WTC11 (cell line): ENCODE results near the gene KLHL29. TPM values are rescaled to one million over a fixed set of nuclear protein-coding genes. Genes with fewer than 3 reads are reported as not detected.

Source experiments
- ATAC-seq: fragments of 200-7000 bp; cut with Tn5 transposase; 2 replicates; pipeline ENCODE4 v1.10.0; 2021; ENCODE audit warnings: mild to moderate bottlenecking, moderate library complexity
- CTCF ChIA-PET: fragments of 300-600 bp; sonication (Branson Sonifier 250); formaldehyde crosslinking; loops from one replicate; lab custom pipeline; 2021; ENCODE audit warnings: antibody characterized with exemption; lab: Charles Lee
- POLR2A ChIA-PET: fragments of 350-600 bp; sonication (Branson Sonifier 250); formaldehyde crosslinking; loops from one replicate; lab custom pipeline; 2021; ENCODE audit warnings: antibody characterized with exemption; lab: Charles Lee
- DNase-seq: peaks from one replicate; pipeline ENCODE4 v3.0.0; 2021; ENCODE audit warnings: low spot score
- H3K27ac Mint-ChIP-seq: 2 replicates; pipeline ENCODE4 v1.8.0; 2021; ENCODE audit warnings: mixed read lengths
- H3K27me3 Mint-ChIP-seq: 2 replicates; pipeline ENCODE4 v1.8.0; 2021; ENCODE audit warnings: low read depth, mild to moderate bottlenecking, moderate library complexity, mixed read lengths
- H3K36me3 Mint-ChIP-seq: 2 replicates; pipeline ENCODE4 v1.8.0; 2021; ENCODE audit warnings: mixed read lengths
- H3K4me1 Mint-ChIP-seq: 2 replicates; pipeline ENCODE4 v1.8.0; 2022; ENCODE audit warnings: mixed read lengths
- H3K4me3 Mint-ChIP-seq: 2 replicates; pipeline ENCODE4 v1.8.0; 2021; ENCODE audit warnings: mild to moderate bottlenecking, moderate library complexity, mixed read lengths
- H3K9me3 Mint-ChIP-seq: 2 replicates; pipeline ENCODE4 v1.8.0; 2021; ENCODE audit warnings: mixed read lengths
- E2F1 ChIP-seq: sonication (generic); formaldehyde crosslinking; IDR thresholded peaks from 2 replicates; pipeline ENCODE4 v1.8.0; 2022; ENCODE audit warnings: mild to moderate bottlenecking, missing genetic modification reagents
- E2F5 ChIP-seq: sonication (generic); formaldehyde crosslinking; IDR thresholded peaks from 2 replicates; pipeline ENCODE4 v1.8.1; 2022; ENCODE audit warnings: mild to moderate bottlenecking, moderate library complexity, missing genetic modification reagents
- ELF4 ChIP-seq: sonication (generic); formaldehyde crosslinking; IDR thresholded peaks from 2 replicates; pipeline ENCODE4 v1.8.1; 2022; ENCODE audit warnings: low read depth, mild to moderate bottlenecking, moderate library complexity, missing genetic modification reagents
- ETV6 ChIP-seq: sonication (generic); formaldehyde crosslinking; IDR thresholded peaks from 2 replicates; pipeline ENCODE4 v1.8.1; 2022; ENCODE audit warnings: mild to moderate bottlenecking, missing genetic modification reagents
- HMGA2 ChIP-seq: fragments of 250-450 bp; sonication (Bioruptor Pico); IDR thresholded peaks from 2 replicates; pipeline ENCODE4 v1.4.0; 2021; ENCODE audit warnings: mild to moderate bottlenecking, moderate library complexity
- IRF2 ChIP-seq: sonication (generic); formaldehyde crosslinking; IDR thresholded peaks from 2 replicates; pipeline ENCODE4 v1.8.0; 2022; ENCODE audit warnings: low read depth, missing genetic modification reagents, borderline replicate concordance
- MLX ChIP-seq: sonication (generic); formaldehyde crosslinking; IDR thresholded peaks from 2 replicates; pipeline ENCODE4 v1.8.1; 2023; ENCODE audit warnings: mild to moderate bottlenecking, missing genetic modification reagents, moderate library complexity
- NFATC4 ChIP-seq: fragments of 250-450 bp; sonication (Bioruptor Pico); IDR thresholded peaks from 2 replicates; pipeline ENCODE4 v1.9.0; 2021; ENCODE audit warnings: mild to moderate bottlenecking
- NFYB ChIP-seq: sonication (generic); formaldehyde crosslinking; conservative IDR thresholded peaks from 2 replicates; pipeline ENCODE4 v1.8.0; 2022; ENCODE audit warnings: low read depth, missing genetic modification reagents
- NR1H2 ChIP-seq: sonication (generic); formaldehyde crosslinking; IDR thresholded peaks from 2 replicates; pipeline ENCODE4 v1.9.0; 2021; ENCODE audit warnings: mild to moderate bottlenecking, moderate library complexity, missing genetic modification reagents
- OVOL2 ChIP-seq: fragments of 250-450 bp; sonication (Bioruptor Pico); IDR thresholded peaks from 2 replicates; pipeline ENCODE4 v1.9.0; 2021; ENCODE audit warnings: mild to moderate bottlenecking, borderline replicate concordance
- SOX15 ChIP-seq: fragments of 250-450 bp; sonication (Bioruptor Pico); IDR thresholded peaks from 2 replicates; pipeline ENCODE4 v1.9.0; 2021; ENCODE audit warnings: mild to moderate bottlenecking
- ZBTB21 ChIP-seq: sonication (generic); formaldehyde crosslinking; IDR thresholded peaks from 2 replicates; pipeline ENCODE4 v1.8.1; 2023; ENCODE audit warnings: mild to moderate bottlenecking, missing genetic modification reagents, borderline replicate concordance
- ZBTB43 ChIP-seq: sonication (generic); formaldehyde crosslinking; IDR thresholded peaks from 2 replicates; pipeline ENCODE4 v1.8.1; 2023; ENCODE audit warnings: mild to moderate bottlenecking, missing genetic modification reagents
- ZMAT4 ChIP-seq: fragments of 250-450 bp; sonication (Bioruptor Pico); IDR thresholded peaks from 2 replicates; pipeline ENCODE4 v1.9.0; 2021; ENCODE audit warnings: mild to moderate bottlenecking
- ZNF281 ChIP-seq: sonication (generic); formaldehyde crosslinking; IDR thresholded peaks from 2 replicates; pipeline ENCODE4 v1.8.0; 2023; ENCODE audit warnings: mild to moderate bottlenecking, missing genetic modification reagents
- ZNF317 ChIP-seq: sonication (generic); formaldehyde crosslinking; IDR thresholded peaks from 2 replicates; pipeline ENCODE4 v1.8.1; 2023; ENCODE audit warnings: low read depth, mild to moderate bottlenecking, moderate library complexity, missing genetic modification reagents, borderline replicate concordance
- ZNF425 ChIP-seq: fragments of 250-450 bp; sonication (Bioruptor Pico); conservative IDR thresholded peaks from 2 replicates; pipeline ENCODE4 v1.9.0; 2021; ENCODE audit warnings: mild to moderate bottlenecking
- ZNF671 ChIP-seq: fragments of 250-450 bp; sonication (Bioruptor Pico); IDR thresholded peaks from 2 replicates; pipeline ENCODE4 v1.8.0; 2021; ENCODE audit warnings: mild to moderate bottlenecking
- ZSCAN18 ChIP-seq: fragments of 250-450 bp; sonication (Bioruptor Pico); IDR thresholded peaks from 2 replicates; pipeline ENCODE4 v2.1.2; 2022; ENCODE audit warnings: mild to moderate bottlenecking, moderate library complexity
- total RNA-seq: library from RNA; stranded (reverse); gene quantifications from 3 replicates; pipeline ENCODE4 v1.2.3, GENCODE V29; 2021

The KLHL29 gene
- total RNA-seq, 1 experiment from 2014 or later, result 7.1 TPM

GRCh38 chr2:23460993-23461392 lies 76.0 kb downstream of the KLHL29 start:
- POLR2A ChIA-PET, result no interaction called here
- H3K9me3 Mint-ChIP-seq, result no peaks in the 10 kb centered on the region
- H3K36me3 Mint-ChIP-seq, result no peaks in the 10 kb centered on the region
- H3K27ac Mint-ChIP-seq, result no peak overlapping the region
- no peaks in the 10 kb centered on the region for H3K4me1 Mint-ChIP-seq
- ATAC-seq (no peak), DNase-seq (no peak)
- no peak overlapping the region for H3K4me3 Mint-ChIP-seq
- no peak for TF ChIP-seq ETV6 (CRISPR knock-in tag)
- no peak for TF ChIP-seq OVOL2 (CRISPR knock-in tag)
- TF ChIP-seq ZNF425 (CRISPR knock-in tag), result no peak
- no peak for TF ChIP-seq ZMAT4 (CRISPR knock-in tag)
- TF ChIP-seq ZBTB43 (CRISPR knock-in tag), result no peak
- TF ChIP-seq NFATC4 (CRISPR knock-in tag), result no peak
- TF ChIP-seq E2F1, result no peak
- no peak for TF ChIP-seq ZBTB21 (CRISPR knock-in tag)
- no peak for TF ChIP-seq ZNF317 (CRISPR knock-in tag)
- no peak for TF ChIP-seq NFYB (CRISPR knock-in tag)
- TF ChIP-seq MLX (CRISPR knock-in tag), result no peak
- no peak for TF ChIP-seq SOX15 (CRISPR knock-in tag)
- no peak for TF ChIP-seq ZNF671 (CRISPR knock-in tag)
- TF ChIP-seq NR1H2, result no peak
- no peak for TF ChIP-seq ZSCAN18 (CRISPR knock-in tag)
- TF ChIP-seq IRF2 (CRISPR knock-in tag), result no peak
- TF ChIP-seq ZNF281 (CRISPR knock-in tag), result no peak
- no peak for TF ChIP-seq HMGA2 (CRISPR knock-in tag)
- no peak for TF ChIP-seq ELF4
- no peak for TF ChIP-seq E2F5
- CTCF ChIA-PET, result interaction anchor here (0.8 to 2.7 kb wide), 9 partner anchors 10 to 157 kb away, joined by 3 to 8 read pairs (median 3); no protein-coding TSS in a partner anchor
- H3K27me3 Mint-ChIP-seq, result no peaks in the 10 kb centered on the region
